ENCODE measurements around the gene UFD1.

- TF ChIP-seq POLR2A (IDR thresholded peaks at IDR 0.05): no peak
- no peak for TF ChIP-seq CTCF (IDR thresholded peaks at IDR 0.05)
Observed at GRCh38 chr22:19504900-19505734, 26.1 kb upstream of the UFD1 start.

Measured in esophagus squamous epithelium (tissue), 4 donors.